Stimulated activated CD8-positive, alpha-beta memory T cell treated with anti-CD3 and anti-CD28 coated beads, Interleukin-15, amount 100 ng/mL, for 1 hour (primary cell): ENCODE data around the gene INKA1.

Experiments
- DNase-seq: peaks from one replicate; pipeline ENCODE4 v3.0.0-alpha.2; 2020; ENCODE audit warnings: low read depth

INKA1 gene

DNA sequence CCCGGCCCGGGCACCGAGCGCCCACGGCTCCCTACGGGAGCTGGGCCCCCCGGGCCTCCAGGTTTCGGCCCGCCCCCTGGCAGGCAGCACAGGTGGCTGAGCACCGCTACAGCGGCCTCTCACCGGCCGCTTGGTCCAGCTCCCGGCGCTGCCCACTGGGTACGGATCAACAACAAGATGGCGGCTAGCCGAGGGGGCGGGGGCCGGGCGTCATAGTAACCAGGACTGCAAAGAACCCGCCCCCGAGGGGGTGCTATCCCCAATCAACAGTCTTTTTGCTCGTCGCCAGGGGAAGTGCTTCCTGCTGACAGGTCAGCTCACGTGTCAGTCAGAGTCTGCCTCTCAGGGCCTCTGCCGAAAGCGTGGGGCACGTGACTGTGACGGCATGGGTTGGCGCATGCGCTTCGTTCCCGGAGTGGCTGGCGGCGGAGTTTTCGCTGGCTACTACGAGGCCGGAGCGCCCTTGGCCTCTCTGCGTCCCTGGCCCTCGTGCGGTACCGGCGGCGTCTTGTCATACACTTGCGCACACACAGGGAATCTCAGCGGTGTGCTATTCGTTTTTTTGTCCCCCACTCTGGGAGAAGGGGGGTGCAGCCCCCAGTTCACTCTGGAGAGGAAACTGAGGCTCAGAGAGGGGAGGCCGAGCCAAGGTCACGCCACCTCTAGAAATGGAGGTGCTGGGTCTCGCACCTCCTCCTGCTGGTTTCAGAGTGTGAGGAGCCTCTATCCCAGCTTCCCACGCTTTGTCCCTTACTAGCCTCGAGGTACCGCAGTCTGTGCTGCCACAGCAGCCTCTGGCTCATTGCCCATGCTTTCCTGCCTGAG lies 16.5 kb upstream of the INKA1 start, which contains the start of gene IP6K1:
Gene IP6K1, minus strand, starts transcription at position 186 of the 825 bp plus-strand sequence. CDS start 38,502 bp downstream, outside the sequence.
- DNase-seq, result peak; percentile 99

DNA sequence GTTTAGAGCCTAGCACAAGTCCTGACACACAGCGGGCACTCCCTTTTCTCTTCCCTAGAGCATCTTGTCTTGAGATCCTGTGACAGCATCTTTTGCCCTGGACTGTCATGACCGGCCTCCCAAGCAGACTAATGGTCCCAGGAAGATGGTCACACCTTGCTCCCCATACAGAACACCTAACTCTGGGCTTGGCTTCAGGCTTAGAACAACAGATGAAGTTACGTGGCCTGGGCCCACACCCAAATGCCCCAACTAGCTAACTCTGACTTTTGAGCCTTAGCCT lies 15.9 kb upstream of the INKA1 start:
- no peak for DNase-seq

DNA sequence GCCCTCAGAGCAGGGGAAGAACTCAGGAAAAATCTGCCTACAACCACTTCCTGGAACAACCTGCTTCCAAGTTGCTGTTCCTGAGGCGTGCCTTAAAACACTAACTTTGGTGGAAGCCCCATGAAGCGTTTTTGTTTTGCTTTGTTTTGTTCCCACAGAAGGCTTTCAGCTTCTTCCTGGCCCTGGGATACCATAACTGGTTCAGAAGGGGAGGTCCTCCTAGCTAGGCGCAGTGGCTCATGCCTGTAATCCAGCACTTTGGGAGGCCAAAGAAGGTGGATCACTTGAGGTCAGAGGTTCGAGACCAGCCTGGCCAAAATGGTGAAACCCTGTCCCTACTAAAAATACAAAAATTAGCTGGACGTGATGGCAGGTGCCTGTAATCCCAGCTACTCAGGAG lies 15.5 kb upstream of the INKA1 start:
- DNase-seq, result no peak

DNA sequence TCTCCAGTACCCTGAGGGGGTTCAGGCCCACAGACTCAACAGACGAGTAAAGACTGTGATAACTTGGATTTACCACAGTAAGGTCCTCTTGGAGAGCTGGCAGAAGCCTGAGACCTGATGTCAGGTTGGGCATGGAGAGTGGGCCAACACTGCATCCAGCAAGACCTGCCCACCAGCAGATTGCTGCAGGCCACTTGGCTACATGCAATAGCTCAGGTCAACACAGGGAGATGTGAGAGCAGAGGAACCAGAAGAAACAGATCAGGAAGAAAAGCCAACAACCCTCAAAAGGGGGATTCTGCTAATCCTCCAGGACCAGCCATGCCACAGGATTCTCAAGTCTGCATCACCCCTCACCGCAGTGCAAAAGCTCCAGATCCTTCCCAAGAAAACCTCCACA lies 15.0 kb upstream of the INKA1 start:
- DNase-seq, result no peak

DNA sequence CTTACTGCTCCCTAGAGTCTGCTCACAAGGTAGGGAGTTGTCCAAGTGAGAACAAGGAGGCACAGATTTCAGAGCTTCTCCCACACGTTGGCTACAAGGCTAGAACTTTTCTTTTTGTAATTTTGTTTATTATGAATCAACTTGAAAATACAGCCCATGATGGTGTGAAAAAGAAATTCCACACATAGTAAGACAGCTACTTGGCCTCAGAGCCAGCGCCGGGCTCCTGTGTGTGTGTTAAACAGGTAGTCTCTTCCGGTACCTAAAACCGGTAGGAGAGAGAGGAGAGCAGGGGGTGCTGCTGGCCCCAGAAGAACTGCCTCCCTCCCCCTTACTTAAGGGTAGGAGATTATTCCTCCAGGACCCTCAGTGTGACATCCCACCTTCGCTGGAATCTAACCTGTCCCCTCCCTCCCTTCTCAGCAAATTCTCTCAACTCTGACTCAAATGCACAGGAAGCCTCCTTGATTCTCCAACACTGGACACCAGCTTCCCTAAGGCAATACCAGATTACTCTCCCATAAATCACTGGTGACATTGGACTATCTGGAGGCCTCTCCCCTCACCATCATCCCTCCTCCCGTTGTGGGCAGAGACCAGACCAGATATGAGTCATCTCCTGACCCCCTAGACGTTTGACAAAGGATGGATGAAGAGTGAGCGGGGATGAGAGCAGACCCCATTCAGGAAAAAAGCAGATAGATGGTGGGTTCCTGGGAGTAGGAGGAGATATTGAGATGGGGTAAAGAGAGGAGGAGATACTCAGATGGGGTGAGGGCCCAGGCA lies 12.2 kb upstream of the INKA1 start:
- no peak for DNase-seq

DNA sequence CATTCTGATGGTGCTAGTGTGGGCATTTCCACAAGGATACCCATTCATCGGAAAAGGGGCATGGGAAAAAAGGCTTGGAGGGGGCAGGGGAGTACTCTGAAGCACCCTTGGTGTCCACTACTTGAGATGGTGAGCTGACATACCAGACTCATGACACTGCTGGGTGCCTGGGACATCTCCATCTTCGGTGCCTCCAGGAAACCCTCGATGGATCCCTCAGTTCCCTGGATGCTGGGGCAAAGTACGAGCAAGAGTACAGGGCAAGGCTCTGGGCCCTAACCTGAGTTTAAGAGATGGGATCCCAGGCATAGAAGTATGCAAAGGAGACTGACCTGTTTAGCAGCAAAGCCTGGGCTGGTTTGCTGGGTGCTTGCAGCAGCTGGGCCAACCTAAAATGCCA lies 11.5 kb upstream of the INKA1 start:
- DNase-seq, result no peak

DNA sequence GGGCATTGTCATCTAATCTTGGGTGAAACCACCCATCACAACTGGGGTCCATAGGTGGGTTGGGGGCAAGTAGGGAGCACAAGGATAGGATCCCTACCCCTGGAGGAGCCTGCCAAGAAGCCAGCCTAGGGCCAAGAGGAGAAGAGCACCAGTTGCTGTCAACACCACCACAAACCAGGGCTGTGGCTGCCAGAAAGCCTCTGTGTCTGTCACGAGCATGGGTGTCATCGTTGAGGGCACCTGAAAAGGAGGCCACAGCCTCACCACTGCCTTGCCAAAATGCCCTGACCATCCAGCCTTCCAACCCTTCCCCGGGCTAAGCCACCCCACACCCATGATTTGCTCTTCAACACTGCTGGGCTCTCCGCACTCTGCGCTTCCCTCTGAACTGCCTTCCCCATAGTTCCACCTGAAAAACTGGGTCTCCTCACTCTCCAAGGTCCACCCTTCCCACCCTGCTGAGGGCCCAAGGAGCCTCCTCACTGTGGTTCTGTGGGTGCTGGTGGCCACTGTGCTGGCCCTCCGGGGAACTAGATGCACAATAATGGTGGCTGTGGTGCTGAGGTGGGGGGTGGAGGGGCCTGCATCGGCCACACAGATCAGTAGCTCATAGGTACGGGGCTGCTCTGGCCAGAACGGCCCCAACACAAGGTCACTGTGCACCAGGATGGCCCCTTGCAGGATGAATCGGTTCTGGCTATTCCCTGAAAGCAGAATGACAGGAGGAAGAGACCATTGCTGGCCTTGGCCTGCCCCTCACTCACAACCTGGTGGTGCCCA lies 10.5 kb upstream of the INKA1 start:
- no peak for DNase-seq

DNA sequence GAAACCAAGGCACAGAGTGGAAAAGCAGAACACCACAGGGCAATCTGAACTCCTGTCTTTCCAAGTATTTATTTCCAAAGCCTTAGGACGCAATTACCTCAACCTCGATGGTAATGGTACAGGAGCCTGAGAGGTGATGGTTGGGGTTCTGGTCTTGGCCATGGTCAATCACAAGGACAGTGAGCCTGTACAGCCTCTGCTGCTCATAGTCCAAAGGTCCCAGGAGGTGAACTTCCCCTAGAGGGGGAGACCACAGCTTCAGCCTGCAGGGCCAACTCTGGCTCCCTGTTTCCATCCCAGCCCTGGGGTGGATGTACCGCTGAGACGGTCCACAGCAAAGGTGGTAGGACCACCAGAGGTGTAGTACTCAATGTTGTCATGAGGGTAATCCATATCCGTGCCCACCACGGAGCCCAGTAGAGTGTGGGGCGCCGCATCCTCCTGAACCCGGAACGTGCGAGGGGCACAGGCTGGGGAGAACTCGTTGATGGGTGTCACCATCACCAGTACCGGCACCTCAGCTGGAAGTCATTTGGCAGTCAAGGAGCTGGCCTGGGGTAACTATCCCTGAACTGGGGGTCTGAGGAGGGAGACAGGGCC lies 9.5 kb upstream of the INKA1 start:
- DNase-seq, result no peak

DNA sequence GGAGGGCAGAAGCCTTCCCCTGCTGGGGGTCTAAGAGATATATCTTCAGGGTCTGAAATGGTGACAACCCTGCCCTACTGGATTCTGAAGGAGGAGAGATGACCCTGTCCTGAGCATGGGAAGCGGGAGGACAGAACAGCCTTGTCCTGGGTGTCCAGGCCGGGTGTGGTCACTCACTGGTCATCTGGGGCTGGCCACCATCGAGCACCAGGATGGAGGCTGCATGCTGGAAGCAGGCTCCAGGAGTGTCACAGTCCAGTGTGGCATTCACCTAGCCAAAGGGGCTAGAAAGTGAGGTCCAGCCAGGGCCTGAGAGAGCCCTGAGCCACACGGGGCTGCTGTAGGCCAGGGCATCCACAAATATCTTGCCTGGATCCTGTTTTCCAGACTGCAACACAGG lies 8.6 kb upstream of the INKA1 start:
- no peak for DNase-seq

DNA sequence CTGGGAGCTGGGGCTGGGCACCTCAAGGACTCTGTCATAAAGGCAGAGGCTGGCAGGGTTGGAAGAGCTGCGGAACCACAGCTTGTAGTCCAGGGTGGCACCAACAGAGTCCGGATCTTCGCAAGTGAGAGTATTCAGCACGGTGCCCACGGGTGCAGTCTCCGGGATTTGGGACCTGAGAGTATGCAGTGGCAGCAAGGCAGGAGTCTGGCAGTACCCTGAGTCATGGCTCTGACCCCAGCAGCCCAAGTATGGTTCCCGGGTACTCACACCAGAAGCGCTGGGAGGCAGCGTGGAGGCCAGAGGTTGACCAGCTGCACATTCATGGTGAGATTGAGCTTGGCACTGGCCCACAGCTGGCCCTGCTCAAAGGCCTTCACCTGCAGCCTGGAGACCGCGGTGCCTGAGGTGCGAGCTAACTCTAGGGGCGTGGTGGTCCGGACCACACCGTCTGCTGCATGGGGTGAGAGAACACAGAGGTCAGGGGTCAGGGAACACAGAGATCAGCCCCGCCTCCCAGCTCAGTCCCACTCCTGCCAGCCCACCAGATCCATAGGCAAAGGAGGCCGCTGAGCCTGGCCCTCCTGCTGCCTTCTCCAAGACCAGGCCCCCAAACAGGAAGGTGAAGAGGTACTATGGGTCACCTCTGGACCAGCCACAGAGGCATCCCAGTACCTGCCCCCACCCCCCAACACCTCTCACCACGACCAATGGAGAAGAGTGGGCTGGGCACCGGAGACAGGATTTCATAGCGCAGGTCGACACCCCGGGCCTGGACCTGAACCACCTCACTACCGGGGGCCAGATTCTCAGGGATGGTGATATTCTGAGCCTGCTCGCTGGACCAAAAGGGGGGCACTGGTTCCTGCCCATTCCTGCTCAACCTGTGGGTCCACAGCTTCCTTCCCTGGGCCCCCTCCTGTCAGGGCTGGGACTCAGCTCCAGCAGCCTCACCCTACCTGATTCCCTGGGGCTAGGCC lies 7.8 kb upstream of the INKA1 start:
- no peak for DNase-seq

DNA sequence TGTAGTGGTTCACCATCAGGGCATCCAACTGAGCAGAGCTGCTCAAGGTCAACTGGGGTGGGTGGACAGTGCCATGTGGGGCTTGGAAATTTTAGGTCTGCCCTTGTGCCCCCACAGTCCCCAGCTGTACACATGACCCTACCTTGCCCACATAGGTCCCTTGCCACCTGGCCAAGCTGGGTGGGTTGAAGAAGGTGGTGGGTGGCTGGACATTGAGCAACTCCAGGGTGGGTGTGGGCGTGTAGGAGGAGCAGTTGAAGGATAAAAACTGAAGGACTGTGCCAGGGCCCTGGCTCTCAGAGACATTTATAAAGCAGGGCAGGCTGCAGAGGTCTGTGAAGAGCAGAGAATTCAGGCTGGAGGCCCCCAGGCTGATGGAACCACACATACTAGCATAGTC lies 4.0 kb upstream of the INKA1 start:
- no peak for DNase-seq

DNA sequence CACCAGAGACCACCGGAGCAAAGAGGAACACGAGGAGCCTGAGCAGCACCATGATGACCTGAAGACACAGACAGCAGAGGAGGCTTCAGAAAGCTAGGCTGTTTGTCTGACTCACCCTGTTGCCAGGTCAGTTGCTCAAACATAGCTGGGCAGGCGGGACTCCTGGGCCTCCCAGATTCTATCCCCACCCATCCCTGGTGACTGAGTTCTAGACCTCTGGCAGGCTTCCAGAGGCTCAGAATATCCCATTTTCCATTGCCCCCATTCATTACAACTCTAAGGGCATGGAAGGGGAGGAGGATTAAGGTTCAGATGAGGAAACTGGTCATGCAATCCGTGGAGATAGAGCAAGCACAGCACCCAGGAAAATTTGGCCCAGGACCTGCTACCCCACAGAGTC lies 3.3 kb upstream of the INKA1 start, which contains the start of gene CDHR4:
Gene CDHR4, minus strand, starts transcription at position 113 of the 400 bp plus-strand sequence. Its CDS starts 61 bp downstream, at position 52.
- DNase-seq, result no peak

DNA sequence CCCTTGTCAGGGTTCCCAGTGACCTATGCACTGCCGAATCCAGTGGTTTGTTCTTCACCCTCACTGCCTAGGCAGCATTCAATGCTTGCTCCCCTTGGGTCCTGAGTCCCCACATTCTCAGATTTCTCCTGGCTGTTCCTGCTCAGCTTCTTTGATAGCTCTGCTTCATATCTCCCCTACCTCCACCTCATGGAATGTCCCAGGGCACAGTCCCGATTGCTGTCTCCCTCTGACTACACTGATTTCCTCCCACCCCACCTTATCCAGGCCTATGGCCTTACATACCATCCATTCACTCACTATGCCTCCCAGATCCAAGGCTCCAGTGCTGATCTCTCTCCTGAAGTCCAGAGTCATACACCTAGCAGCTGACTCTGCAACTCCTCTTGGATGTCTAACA lies 1.9 kb upstream of the INKA1 start:
- no peak for DNase-seq

DNA sequence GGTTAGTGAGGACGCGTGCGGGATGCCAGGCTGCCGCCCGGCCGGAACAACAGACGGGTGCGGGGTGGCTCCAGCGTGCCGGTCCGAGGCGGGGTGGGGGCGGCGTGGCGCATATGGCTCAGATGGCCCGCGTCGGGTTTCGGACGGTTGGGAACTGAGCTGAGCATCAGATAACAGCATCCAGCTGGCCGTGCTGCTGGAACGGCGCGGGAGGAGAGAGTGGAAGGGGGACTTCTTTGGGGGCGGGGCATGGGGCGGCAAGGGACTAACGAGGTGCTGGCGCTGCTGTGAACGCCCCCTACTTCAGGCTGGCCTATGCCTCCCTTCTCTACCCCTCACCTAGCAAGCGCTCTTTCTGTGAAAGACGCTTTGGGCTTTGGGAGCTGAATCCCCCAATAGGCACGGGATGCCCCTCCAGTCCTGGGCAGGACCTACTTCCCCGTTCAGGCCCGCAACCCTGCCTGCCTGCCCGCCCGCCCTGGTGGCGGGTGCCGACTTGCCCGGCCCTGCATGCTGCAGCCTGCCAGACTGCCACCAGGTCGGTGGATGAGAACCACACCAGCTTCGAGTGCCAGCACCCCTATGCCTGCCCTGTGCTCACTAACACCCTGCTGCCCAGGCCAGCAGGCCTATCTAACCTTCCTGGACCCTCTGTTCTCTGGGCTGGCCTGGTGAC lies 542 bp downstream of the INKA1 start:
- DNase-seq, result no peak

DNA sequence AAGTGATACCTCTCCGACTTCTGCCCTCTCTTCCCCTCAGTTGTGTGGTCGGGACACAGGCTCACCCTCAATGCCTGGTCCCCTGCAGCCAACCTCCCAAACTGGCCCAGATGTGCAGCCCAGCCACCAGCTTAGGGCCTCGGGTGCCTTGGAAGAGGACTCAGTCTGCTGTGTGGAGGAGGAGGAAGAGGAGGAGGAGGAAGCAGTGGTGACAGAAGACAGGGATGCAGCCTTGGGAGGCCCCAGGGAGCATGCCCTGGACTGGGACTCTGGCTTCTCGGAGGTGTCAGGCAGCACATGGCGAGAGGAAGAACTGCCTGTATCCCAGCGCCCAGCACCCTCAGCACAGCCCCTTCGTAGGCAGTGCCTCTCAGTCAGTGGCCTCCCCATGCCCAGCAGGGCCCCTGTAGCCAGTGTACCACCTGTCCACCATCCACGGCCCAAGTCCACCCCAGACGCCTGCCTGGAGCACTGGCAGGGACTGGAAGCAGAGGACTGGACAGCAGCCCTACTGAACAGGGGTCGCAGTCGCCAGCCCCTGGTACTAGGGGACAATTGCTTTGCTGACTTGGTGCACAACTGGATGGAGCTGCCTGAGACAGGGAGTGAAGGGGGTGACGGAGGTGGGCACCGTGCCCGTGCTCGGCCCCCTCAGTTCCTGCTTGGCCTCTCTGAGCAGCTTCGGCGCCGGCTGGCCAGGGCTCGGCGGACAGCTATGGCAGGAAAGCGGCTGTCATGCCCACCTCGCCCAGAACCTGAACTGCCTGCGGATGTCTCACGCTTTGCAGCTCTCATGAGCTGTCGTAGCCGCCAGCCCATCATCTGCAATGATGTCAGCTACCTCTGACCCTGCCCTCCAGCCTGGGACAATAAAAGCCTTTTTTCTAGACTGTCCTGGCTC lies 1.3 kb downstream of the INKA1 start:
- DNase-seq, result no peak

DNA sequence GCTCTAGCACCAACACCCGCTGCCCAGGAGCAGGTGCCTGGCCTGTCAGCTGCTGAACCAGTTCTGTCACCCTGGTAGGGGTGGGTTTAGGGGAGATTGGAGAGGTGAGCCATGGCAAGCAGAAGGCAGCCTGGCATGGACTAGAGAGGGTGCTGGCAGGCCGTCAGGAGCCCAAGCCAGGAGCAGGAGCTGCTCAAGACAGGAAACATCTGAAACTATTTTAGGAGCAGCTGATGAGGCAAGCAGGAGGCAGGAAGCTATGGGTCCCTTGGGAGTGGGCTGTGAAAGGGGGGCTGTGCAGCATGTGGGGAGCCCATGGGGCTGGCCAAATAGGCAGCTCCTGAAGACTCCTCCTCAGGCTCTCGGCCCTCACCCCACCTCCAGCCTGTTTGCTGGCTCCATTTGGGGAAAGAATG lies 2.3 kb downstream of the INKA1 start:
- DNase-seq, result no peak

DNA sequence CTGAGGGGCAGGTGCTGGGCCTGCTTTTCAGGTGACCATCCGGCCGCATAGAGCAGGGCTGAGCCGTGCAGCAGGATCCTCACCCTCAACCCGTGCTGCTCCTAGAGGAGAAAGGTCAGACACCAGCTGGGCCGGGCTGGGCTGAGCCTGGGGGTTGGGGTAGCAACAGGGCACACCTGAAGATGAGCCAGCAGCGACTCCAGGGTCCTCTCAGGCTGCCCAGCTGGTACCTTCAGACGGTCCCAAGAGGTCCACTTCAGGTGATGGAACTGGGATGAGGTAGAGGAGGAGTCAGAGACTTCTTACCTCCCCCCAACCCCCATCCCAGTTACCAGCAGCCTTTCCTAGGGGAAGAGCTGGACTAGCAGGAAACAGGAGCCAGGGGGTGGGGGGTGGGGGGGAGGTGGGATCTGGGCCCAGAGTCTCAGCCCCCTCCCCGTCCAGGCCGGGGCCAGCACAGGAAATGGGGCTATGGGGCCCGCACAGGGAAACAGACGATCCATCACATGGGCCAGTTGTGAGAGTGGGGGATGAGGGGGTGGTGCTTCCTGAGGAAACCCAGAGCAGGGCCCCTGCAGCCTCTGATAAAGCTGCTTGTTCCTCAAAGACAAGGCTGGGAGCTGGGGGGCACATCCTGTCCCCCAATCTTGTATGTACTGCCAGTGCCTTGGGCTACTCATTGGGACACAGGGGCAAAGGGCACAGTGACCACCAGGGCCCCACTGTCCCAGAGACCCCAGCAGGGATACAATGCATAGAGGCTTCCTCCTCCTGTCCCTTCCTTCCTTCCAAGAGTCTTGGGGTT lies 3.0 kb downstream of the INKA1 start:
- no peak for DNase-seq

DNA sequence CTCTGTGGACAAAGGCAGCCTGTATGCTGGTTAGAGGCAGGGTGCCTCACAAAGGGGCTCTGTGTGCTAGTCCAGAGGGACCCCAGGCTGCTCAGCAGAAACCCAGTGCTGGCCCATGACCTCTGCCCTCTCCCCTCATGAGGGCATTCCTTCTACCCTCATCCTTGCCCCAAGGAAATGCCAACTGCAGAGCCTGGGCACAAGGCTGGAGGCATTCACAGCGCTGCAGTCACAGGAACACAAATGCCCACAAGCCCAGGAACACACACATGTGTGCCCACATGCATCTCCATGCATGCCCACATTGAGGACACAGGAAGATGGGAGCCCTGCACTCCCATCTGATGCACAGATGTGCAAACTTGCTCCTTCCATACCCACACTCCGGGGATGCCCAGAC lies 3.8 kb downstream of the INKA1 start:
- no peak for DNase-seq
